RWPE2 (cell line): ENCODE data around the gene FAM20C.

Experiments used
- ATAC-seq: fragments of 200-7000 bp; cut with Tn5 transposase; 3 replicates; pipeline ENCODE4 v1.9.1; 2021; ENCODE audit warnings: low read depth
- DNase-seq: peaks from one replicate; pipeline ENCODE4 v3.0.0-alpha.2; 2020; ENCODE audit warnings: low spot score
- H3K27ac ChIP-seq: fragments of 450-650 bp; 2 replicates; pipeline ENCODE4 v1.5.1; 2017; ENCODE audit warnings: mild to moderate bottlenecking; ENCODE audit not compliant: poor library complexity, severe bottlenecking
- H3K27me3 ChIP-seq: fragments of 250-450 bp; sonication (Bioruptor Pico); 2 replicates; pipeline ENCODE4 v1.5.1; 2021; ENCODE audit warnings: mild to moderate bottlenecking, moderate library complexity; ENCODE audit not compliant: insufficient read depth, poor library complexity, severe bottlenecking
- H3K36me3 ChIP-seq: fragments of 250-450 bp; sonication (Bioruptor Pico); 2 replicates; pipeline ENCODE4 v1.5.1; 2020; ENCODE audit warnings: low read depth, mild to moderate bottlenecking, moderate library complexity
- H3K4me1 ChIP-seq: fragments of 250-450 bp; sonication (Bioruptor Pico); 2 replicates; pipeline ENCODE4 v1.5.1; 2021; ENCODE audit warnings: mild to moderate bottlenecking, moderate library complexity; ENCODE audit not compliant: insufficient read depth, poor library complexity, severe bottlenecking
- H3K4me3 ChIP-seq: fragments of 250-450 bp; sonication (Bioruptor Pico); 2 replicates; pipeline ENCODE4 v1.5.1; 2021; ENCODE audit warnings: mild to moderate bottlenecking, moderate library complexity; ENCODE audit not compliant: severe bottlenecking
- H3K9me3 ChIP-seq: fragments of 250-450 bp; sonication (Bioruptor Pico); 2 replicates; pipeline ENCODE4 v1.5.1; 2021; ENCODE audit warnings: mild to moderate bottlenecking, moderate library complexity; ENCODE audit not compliant: severe bottlenecking
- CTCF ChIP-seq: fragments of 450-650 bp; IDR thresholded peaks from one replicate; pipeline ENCODE4 v1.5.1; 2017; ENCODE audit warnings: mild to moderate bottlenecking, moderate library complexity; ENCODE audit not compliant: poor library complexity, severe bottlenecking

Gene FAM20C

DNA sequence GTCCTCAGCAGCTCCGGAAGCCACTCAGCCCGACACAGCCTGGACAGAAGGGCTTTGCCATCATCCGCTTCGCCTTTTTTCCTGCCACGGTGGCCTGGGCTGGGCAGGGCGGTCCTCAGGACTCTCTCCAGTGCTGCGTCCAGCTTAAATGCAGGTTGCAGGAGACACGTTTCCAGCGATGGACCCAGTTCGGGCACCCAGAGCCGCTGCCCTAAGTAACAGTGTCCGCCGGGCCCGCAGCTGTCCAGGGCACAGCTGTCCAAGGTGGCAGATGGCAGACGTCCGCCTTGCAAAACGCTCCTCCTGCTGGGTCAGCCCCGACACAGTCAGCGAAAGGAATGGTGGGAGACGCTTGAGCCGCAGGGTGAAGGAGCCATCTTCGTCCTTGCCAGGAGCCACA is 60.6 kb downstream of the FAM20C start:
- Histone ChIP-seq H3K9me3 (no peaks in the 10 kb centered on the region), H3K27ac (no peak overlapping the region), H3K4me3 (no peak overlapping the region), H3K36me3 (peaks cover 20% of the 10 kb centered on the region), H3K4me1 (no peaks in the 10 kb centered on the region), H3K27me3 (no peaks in the 10 kb centered on the region)
- no peak for TF ChIP-seq CTCF
- DNase-seq = no peak
- no peak for ATAC-seq

GRCh38 chr7:253581-254336 is 61.4 kb downstream of the FAM20C start:
- ATAC-seq (no peak), DNase-seq (no peak)
- no peaks in the 10 kb centered on the region for H3K4me1 ChIP-seq
- TF ChIP-seq CTCF = no peak
- peaks cover 20% of the 10 kb centered on the region for H3K36me3 ChIP-seq
- no peak overlapping the region for H3K27ac ChIP-seq
- H3K4me3 ChIP-seq = no peak overlapping the region
- H3K27me3 ChIP-seq = no peaks in the 10 kb centered on the region
- no peaks in the 10 kb centered on the region for H3K9me3 ChIP-seq

GRCh38 chr7:254337-255037 is 62.1 kb downstream of the FAM20C start:
- H3K4me1 ChIP-seq = no peaks in the 10 kb centered on the region
- H3K27me3 ChIP-seq = no peaks in the 10 kb centered on the region
- no peaks in the 10 kb centered on the region for H3K9me3 ChIP-seq
- ATAC-seq (no peak), DNase-seq (no peak)
- H3K27ac ChIP-seq = no peak overlapping the region
- TF ChIP-seq CTCF = no peak
- H3K4me3 ChIP-seq = no peak overlapping the region
- peaks cover 17% of the 10 kb centered on the region for H3K36me3 ChIP-seq

GRCh38 chr7:255038-255435 is 62.7 kb downstream of the FAM20C start:
- TF ChIP-seq CTCF = no peak
- Histone ChIP-seq H3K9me3 (no peaks in the 10 kb centered on the region), H3K27me3 (no peaks in the 10 kb centered on the region), H3K27ac (no peak overlapping the region), H3K4me3 (no peak overlapping the region), H3K36me3 (peaks cover 23% of the 10 kb centered on the region), H3K4me1 (no peaks in the 10 kb centered on the region)
- no peak for ATAC-seq
- DNase-seq = no peak
